Smooth muscle cell of the brain vasculature (primary cell): ENCODE data around the gene TBX1.

Experiments
- DNase-seq: peaks from one replicate; pipeline ENCODE4 v3.0.0-alpha.2; 2012; ENCODE audit warnings: low read depth, low spot score

Gene TBX1

DNA sequence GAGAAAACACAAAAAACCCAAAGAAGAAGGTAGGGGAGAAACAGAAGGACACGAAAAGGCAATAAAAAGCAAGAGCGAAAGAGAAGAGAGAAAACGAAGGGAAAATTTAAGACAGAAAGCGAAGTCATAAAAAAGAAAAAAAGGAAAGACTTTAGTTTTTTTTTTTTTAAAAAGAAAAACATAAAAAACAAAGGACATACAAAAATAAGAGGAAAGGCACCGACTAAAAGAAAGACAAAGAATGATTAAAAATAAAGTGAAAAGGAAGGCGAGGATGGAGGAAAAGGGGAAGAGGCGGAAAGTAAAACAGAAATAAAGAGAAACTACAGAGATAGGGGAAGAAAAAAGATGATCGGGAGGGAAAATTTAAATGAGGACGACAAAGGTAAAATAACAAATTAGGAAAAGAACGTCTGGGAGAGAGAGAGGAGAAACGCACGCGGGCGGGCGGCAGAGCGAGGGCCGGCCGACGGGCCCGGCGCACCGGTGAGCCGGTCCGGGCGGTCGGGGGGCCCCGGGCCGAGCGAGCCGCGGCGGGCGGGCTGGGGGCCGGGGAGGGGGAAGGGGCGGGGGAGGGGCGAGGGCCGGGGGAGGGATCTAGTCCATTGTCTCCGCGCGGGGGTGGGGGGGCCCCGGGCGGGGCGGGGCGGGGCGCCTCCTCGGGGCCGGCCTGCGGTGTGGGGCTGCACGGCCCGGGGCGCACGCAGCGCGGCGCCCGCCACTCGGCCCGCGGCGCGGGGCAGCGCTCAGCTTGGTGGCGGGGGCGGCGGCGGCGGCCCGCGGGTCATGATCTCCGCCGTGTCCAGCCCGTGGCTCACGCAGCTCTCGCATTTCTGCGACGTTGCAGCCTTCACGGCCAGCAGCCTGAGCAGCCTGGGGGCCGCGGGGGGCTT, at the start of gene TBX1:
Gene TBX1 (plus strand): TSS at position 721 of the 893 bp plus-strand sequence. CDS start 66 bp downstream, at position 787.
- DNase-seq: no peak

DNA sequence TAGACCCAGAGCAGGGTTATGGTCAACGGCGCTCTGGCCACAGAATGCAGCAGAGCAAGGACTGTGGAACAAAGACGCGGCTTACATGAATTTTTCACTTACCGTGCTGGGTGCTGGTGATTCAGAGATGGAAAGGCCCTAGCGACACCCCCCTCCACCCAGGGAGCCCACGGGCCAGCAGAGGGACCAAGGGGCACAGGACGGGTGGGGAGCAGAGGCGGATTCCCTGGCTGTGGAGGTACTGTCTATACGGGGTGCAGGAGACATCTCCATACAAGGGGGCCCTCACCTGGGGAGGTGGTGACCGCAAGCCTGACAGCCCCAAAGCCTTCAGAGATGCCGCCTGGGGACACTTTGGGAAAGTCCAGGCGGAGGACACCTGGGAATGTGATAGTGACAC, 47.3 kb upstream of the TBX1 start:
- DNase-seq: no peak

DNA sequence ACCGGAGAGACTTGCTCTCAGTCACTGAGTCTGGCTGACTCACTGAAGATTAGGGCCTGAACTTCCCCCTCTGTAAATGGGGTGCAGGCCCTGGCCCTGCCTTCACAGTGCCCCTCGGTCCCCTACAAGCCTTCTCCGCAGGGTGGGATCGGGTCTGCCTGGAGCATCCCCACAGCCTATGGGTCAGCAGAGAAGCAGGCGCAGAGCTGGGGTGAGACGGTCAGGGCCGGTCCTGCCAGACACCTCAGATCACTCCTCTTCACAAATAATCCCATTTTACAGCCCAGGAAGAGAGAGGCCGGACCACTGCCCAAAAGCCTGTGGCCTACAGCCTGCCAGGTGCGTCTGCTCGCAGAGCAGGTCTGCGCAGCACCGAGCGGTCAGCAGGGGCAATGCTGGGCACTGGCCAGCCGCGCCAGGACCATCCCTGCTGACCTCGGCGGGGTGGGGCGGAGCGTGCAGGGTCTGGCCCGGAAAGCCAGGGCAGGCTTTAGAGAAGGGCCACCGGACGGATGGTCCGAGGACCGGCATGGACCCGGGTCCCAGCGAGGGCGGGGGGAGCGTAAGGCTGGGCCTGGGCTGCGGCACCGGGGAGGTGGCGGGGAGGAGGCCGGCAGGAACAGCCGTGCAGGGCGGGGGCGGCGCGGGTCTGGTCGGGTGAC, 46.8 kb upstream of the TBX1 start:
- DNase-seq: no peak

DNA sequence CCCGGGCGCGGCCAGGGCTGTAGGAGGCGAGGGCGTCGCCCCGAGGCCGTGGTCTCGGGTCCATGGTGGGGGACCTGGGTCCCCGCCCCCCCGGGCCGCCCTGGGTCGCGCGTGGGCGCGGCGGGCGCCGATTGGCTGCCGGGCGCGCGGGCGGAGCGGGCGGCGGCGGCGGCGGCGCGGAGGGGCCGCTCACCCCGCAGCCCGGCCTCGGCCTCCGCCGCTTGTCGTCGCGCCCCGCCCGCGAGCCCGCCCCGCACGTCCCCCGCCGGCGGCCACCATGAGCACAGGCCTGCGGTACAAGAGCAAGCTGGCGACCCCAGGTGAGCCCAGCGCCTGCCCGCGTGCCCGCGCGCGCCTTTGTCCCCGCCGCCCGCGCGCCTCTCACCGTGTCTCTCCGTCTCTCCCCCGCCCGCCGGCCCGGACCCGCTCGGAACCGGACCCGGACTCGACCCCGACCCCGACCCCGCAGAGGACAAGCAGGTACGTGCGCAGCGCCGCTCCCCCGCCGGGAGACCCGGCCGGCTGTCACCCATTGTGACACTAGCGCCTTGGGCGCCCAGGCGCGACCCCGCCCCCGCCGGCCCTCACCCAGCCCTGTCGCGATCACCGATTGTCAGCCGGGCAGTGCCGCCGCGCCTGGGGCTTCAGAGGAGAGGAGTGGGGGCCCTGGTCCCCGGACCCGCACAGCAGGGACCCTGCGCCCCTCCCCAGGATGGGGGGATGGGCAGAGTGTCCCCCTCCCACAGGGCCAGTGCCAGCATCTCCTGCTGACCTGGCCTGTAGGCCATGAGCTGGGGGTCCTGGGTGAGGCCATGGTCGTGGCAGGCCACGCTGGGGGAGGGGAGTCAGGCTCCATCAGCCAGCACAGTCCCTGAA, 46.0 kb upstream of the TBX1 start, which contains the start of gene SEPTIN5:
Gene SEPTIN5 (plus strand): TSS at position 192 of the 876 bp plus-strand sequence. CDS start 86 bp downstream, at position 278.
- no peak for DNase-seq

DNA sequence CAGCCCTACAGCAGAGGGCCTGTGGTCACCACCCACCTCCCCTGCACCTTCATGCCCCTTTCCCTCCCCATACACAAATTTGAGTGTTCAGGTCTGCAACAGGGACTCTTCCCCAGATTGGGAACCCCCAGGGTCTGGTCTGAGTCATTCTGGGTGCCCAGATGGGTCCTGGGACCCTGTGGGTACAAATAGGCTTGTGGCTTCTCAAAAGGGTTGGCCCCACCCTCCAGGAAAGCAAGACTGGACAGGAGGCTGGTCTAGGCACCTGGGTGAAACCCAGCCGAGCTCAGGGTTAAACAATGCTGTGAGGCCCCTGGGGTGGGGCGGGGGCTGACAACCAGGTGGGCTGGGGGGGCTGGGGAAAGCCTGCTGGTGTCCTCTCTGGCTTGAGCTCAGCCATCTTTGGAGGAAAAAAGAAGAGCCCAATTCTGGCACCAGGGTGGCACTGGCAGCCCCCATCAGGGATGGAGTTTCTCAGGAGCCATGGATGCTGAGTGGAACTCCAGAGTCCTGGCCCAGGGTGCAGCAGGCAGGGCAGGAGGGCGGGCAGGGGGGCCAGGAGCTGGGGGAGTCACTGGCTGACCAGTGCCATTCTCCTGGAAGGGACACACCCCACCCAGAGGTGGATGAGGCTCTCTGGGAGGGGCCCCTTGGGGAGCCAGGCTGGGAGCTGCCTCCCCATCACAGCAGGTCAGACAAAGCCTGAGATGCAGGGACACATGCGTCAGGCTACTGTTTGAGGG, 45.2 kb upstream of the TBX1 start:
- DNase-seq: no peak

DNA sequence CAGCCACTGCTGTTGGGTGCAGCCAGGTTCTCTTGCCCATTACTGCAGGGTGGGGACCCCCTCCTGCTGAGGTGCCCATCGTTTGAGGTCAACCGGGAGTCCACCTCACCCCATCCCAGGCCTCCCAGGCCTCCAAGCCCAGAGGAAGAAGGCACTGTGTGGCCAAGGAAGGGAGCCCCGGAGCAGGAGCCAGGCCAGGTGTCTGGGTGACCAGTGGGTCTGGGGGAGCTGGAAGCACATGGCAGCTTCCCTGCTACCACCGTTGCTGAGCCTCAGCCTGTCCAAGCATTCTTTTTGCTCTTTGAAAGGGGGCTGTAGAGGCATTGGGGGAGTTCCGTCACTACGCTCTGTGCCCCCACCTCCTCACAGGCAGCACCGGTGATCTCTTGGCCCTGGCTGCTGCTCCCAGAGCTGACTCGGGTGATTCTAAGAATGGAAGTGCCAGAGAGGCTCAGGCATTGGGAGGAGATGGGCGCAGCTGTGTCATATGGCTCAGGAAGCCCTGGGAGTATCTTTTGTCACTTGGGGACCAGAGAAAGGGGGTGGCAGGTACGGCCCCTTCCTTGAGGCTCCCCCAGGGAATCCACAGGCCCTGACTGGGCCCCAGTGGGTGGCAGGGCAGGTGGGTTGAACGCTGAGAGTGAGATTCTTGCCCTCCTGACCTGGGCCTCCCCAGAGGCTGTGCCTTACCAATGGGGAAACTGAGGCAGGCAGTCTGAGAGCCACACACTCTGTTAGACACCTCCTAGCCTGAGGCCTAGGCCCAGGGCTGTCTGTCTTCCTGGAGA, 44.3 kb upstream of the TBX1 start:
- no peak for DNase-seq

DNA sequence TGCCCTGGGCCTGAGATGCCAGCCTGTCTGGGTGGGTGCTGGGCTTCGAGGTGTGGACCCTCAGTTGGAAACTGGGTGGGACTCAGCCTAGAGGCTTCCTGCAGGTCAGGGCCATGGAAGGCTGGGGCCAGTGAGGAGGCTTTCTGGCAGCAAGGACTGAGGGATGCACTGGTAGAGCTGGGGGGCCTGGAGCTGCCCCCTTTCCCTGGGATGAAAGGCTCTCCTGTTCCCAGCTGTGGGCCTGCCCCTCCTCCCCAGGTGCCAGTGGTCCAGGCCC, 43.8 kb upstream of the TBX1 start:
- no peak for DNase-seq

DNA sequence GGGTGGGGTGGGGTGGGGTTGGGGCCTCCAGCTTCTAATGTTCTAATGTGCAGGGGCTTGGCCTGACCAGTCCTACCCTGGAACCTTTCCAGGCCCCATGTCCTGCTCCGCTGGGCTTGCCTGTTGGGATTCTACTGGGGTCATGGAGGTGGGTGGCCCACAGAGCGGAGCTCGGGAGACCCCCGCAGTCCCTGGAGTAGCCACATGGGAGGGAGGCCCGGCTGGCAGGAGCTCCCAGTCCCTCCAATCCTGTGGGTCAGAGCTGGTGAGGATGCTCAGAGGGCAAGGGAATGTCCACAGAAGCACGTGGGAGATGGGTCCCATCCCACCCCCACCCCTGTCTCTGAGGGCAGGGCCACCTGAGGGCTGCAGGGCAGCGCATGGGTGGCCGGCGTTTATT, 43.4 kb upstream of the TBX1 start:
- no peak for DNase-seq

DNA sequence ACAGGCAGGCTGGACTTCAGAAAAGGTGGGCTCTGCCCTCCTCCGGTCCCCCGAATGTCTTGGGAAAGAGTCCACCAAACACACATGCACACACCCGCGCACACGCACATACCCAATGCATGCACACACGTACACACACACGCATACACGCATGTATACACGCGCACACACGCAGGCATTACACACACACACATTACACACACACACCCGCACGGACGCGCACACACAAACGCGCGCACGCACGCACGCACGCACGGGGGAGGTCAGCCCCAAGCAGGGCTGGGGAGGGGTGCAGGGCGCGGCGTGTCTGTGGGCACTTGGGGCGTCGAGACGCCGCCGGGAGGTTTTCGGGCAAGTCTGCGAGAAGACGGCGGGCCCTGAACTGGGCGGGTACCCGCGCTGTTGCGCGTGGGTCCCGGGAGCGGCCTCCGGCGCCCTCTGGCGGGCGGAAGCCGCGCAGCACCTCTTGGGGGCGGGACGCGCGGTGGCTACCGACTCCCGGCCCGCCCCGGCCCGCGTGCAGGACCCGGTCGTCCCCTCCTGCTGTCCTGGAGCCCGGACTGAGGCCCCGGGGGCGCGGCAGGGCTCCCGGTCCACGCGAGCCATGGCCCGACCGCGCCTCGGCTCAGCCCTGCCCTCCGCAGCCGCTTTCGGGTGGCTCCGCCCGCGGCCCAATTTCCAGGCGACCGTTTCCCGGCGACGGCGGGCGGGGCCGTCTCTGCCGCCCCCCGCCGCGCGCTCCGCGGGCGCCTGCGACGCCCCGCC, 42.7 kb upstream of the TBX1 start:
- DNase-seq: no peak

DNA sequence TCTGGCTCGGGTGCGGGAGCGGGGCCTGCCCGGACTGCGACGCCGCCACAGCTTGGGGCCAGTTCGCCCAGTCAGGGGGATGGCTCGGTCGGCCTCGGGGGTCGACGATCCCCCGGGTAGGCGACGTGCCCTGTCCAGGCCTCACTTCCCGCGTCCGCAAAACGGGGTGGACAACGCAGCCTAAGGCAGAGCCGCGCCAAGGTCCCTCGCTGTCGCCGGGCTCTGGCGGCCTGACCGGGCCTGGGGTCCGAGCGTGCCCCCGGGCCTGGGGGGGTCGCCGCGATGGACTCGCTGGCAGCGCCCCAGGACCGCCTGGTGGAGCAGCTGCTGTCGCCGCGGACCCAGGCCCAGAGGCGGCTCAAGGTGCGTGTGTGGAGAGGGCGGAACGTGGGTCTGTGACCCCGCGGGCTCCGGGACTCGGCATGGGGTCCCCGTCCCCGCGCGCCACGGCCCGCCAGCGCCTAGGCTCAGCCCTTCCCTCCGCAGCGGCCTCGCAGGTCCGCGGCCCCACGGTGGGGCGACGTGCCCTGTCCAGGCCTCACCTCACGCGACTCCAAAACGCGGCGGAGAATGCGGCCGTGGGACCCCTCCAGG, 42.0 kb upstream of the TBX1 start:
- no peak for DNase-seq

DNA sequence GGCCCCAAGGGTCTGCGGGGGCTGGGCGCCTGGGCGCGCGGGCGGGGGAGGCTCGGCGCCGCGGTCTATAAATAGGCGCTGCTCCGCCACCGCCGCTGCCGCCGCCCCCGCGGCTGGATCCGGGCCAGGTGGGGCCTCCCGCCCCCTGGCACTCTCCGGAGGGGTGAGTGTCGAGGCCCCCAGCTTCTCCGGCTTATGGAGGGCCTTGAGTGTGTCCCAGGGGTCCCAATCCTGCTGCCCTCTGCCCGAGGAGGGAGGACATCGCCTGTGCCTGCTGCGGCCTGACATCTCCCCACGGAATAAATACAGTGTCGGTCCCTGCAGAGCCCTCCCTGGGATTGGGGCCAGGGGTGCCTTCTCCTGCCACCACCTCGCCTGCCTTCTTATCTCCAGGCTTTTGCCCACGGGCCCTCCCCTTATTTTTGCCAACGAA, 41.5 kb upstream of the TBX1 start:
- no peak for DNase-seq

DNA sequence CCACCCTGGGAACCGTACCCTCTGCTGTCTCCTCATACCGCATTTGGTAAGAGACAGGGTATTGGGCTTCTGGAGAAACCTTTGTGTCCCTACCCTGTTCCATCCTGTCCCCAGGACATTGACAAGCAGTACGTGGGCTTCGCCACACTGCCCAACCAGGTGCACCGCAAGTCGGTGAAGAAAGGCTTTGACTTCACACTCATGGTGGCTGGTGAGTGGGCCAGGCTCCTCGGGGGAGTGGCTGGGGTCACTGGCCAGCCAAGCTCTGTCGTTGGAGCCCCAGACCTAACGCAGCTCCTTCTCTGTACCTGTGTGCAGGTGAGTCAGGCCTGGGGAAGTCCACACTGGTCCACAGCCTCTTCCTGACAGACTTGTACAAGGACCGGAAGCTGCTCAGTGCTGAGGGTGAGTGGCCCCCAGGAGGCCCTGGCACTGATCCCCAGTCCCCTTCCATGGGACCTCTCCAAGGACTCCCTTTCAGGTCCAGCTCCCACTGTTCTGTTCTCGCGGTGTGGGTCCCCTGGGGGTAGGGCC, 41.0 kb upstream of the TBX1 start:
- DNase-seq: no peak

DNA sequence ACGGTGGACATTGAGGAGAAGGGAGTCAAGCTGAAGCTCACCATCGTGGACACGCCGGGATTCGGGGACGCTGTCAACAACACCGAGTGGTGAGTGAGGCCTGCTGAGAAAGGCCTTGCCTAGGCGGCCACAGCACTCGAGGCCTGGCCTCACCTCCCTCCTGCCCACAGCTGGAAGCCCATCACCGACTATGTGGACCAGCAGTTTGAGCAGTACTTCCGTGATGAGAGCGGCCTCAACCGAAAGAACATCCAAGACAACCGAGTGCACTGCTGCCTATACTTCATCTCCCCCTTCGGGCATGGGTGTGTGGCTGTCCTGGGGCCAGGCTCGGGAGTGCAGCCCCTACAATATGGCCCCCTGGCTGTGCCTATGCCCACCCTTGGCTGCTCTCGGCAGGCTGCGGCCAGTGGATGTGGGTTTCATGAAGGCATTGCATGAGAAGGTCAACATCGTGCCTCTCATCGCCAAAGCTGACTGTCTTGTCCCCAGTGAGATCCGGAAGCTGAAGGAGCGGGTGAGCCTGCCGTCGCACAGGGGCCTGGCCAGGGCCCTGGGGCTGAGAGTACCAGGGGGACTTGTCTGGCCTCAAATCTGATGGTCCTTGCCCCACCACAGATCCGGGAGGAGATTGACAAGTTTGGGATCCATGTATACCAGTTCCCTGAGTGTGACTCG, 40.3 kb upstream of the TBX1 start:
- DNase-seq: no peak

DNA sequence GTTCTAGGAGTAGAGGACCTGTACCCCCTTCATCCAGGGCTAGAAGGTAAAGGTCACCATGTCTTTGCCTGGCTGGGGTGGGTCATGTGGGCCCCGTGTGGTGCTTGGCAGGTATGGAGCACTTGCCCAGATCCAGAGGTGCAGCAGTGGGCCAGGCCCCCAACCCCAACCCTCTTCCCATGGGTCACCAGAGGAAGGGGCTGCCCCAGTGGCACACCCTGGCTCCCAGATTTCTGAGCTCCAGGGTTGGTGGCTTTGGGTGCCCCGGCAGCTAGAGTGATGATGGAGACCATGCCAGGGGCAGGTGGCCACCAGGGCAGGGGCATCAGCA, 39.6 kb upstream of the TBX1 start:
- DNase-seq: no peak

DNA sequence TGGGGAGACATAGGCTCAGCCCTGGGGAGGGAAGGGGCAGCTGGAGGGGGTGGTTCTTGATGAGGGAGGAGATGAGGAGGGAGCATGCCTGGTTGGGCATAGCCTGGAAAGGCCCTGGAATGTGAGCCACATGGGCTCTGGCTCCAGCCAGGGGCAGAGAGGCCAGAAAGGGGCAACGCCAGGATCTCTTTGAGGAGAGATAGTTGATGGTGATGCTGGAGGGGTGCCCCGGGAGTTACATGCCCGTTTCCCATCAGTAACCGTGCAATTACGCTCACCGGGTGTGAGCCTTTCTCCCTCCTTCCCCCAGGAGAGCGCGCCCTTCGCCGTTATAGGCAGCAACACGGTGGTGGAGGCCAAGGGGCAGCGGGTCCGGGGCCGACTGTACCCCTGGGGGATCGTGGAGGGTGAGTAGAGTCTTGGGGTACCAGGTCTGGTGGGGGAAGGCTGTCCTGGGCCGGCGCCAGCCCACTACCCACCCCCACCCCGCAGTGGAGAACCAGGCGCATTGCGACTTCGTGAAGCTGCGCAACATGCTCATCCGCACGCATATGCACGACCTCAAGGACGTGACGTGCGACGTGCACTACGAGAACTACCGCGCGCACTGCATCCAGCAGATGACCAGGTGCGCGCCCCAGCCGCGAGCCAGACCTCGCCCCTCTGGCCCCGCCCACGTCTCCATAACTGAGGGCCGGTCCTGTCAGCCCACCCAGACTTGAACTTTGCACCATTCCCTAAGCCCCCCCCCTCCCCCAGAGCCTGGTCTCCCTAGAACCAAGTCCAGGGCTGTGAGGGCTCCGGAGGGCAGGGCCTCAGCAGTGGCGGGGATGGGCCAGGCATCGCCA, 39.0 kb upstream of the TBX1 start:
- no peak for DNase-seq

DNA sequence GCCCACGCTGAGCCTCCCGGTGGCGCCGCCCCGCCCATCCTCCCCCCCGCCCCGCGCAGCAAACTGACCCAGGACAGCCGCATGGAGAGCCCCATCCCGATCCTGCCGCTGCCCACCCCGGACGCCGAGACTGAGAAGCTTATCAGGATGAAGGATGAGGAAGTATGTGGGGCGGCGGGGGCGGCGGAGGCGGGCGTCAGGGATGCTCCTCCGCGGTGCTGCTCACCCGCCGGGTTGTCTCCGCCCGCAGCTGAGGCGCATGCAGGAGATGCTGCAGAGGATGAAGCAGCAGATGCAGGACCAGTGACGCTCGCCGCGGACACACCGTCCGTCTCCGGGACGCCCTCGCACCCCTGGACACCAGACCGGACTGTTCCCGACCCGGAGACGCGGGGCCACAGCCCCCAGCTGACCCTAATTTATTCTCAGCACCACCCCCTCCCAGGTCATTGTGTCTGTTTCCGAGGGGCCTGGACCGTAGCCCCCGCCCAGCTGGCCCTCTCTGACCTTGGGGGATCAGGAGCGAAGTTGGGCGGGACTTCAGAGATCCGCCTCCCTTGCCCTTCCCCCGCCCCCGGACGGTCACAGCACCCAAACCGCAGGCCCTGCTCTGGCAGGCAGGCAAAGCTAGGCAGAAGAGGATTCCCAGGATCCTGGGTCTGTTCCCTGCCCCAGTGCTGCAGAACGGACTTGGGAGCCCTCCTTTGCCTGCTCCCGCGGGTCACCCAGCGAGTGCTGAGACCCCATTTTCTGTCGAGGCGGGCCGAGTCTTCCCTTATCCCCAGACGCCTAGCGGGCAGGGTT, 38.2 kb upstream of the TBX1 start:
- DNase-seq: no peak

DNA sequence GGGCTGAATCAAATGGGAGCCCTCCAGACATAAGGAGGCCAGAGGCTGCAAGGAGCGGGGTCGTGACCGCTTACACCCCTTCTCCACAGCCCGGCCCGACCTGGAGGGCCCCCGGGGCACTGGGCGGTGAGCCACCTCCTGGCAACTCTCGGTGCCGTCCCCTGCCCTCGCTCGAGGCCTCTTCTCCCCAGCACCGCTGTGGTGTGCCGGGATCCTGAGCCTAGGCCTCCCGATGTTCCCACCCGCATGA, 37.7 kb upstream of the TBX1 start:
- no peak for DNase-seq
